GM21528 (cell line): ENCODE measurements around the gene OCEL1.
"Not testable (repeated sequence)": the region's sequence is repeated elsewhere in the genome, so short reads cannot be mapped to it uniquely, and the experiment has no call there.

Experiments used
- ATAC-seq: cut with Tn5 transposase; IDR thresholded peaks from one replicate; pipeline ENCODE4 v1.9.1; 2021; ENCODE audit warnings: mild to moderate bottlenecking, moderate library complexity; ENCODE audit not compliant: unreplicated experiment, low FRiP score

The OCEL1 gene, protein sequence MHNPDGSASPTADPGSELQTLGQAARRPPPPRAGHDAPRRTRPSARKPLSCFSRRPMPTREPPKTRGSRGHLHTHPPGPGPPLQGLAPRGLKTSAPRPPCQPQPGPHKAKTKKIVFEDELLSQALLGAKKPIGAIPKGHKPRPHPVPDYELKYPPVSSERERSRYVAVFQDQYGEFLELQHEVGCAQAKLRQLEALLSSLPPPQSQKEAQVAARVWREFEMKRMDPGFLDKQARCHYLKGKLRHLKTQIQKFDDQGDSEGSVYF

DNA sequence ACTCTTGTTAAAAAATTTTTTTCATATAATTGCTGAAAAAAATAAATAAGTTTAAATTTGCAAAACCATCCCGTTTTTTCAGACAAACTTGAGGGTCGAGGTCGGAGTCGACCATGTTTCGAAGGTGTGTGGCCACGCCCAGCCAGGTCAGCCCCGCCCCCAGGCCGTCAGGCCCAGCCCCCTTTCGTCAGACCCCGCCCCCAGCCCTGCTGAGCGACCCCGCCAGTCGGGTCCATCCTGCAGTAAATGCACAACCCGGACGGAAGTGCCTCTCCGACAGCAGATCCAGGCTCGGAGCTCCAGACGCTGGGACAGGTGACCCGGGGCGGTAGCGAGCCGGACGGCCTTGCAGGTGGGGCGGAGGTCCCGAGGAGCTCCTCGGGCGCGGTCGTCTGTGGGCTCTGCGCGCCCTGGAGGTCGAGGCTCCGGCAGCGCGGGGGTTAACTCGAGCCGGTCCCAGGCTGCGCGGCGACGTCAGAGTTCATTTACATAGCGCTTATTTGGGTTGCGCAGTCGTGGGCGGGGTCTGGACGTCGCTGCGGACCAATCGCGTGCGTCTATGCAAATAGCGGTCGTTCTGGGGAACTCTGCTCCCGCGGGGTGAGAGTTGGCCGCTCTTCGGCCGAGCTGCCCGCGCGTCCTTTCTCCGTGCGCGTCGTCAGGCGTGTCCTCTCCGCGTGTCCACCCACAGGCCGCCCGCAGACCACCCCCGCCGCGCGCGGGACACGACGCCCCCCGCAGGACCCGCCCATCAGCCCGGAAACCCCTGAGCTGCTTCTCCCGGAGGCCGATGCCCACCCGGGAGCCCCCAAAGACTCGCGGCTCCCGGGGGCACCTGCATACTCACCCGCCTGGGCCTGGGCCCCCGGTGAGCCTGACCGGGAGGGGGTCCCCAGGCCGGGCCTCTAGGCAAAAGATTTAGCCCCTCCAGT, at the start of gene OCEL1:
TSS of gene OCEL1 (plus strand) at position 225 of the 932 bp plus-strand sequence. CDS start at position 247, 22 bp downstream.
- ATAC-seq = peak; percentile 77

GRCh38 chr19:17178291-17178690, 47.7 kb upstream of the OCEL1 start:
- no peak for ATAC-seq

- no peak for ATAC-seq
These were observed 44.9 kb upstream of the OCEL1 start for GRCh38 chr19:17180997-17181702.

DNA sequence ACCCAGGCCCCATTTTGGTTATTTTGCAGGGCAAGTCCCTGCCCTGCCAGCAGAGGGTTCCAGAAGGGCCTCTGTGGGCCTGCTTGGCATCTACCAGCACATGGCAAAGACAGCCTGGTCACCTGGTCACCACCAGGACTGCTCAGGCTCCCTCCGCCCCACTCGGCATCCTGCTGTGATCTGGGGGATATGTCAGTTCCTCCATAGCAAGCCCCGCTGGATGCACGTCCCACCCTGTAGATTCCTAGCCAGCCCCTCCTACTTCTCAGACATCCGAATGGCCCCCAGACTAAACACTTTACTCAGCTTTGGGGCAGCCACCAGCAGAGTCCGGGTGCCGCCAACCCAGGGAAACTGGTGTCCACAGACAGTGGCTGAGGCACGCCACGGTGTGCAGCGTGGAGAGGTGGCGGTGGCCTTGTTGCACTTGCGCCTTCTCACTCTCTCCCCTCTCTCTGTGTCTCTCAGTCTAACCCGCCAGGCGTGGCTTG, 42.7 kb upstream of the OCEL1 start:
- ATAC-seq = no peak

DNA sequence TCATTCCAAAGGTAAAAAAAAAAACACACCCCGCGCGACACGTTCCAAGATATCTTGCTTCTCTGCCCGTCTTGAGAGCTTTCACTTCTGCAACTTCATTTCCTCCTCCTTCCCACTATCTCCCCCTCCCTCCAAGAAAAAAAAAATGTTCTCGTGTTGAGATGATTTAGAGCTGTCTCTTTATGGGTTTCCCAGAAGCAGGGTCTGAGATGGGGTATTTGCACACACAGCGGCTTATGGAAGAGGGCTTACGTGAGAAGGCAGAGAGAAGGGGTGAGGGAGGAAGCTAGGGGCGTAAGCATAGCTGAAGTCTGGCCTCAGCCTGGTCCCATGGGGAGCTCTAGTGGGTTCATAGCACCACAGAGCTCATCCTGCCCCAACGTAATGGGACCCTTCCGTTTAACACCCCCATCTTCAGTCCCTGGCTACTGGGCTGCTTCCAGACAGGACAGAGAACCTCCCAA, 42.1 kb upstream of the OCEL1 start:
- no peak for ATAC-seq

DNA sequence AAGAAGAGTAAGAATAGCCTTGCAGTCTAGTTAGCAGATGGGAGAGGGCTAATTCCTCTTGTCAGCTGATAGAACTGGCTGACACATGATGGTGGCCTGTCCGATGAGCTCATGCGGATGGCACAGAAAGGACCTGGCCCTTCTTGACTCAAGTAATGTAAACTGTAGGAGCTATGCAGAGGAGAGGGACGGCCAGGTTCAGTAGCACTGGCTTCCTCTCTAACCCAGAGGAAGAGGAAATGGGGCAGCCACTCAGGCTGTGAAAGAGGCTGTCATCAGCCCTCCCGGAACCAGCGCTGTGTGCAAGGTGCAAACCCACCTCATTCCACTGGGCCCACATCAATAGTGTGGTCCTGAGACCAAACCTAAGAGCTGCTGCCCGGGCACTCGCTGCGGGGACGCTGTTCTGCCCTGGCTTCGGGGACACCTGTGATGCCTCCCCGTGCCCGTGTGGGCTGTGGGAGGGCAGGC, 41.6 kb upstream of the OCEL1 start:
- no peak for ATAC-seq

DNA sequence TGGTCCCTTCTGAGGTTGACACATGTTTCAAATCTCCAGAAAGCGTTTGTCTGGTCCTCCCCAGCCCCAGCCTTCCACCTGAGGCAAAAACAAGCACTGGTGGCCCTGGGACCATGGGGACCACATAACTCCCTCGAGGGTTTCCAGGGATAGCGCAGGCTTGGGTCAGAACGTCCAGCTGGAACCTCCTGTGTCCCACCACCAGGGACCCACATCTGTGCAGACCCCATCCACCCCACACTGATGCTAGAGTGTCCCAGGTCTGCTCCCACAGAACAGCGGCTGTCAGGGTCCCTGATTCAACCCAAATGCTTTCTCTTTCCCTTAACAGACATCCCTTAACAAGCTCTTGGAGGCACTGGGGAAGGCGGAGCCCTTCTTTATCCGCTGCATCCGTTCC, 40.4 kb upstream of the OCEL1 start:
- no peak for ATAC-seq

DNA sequence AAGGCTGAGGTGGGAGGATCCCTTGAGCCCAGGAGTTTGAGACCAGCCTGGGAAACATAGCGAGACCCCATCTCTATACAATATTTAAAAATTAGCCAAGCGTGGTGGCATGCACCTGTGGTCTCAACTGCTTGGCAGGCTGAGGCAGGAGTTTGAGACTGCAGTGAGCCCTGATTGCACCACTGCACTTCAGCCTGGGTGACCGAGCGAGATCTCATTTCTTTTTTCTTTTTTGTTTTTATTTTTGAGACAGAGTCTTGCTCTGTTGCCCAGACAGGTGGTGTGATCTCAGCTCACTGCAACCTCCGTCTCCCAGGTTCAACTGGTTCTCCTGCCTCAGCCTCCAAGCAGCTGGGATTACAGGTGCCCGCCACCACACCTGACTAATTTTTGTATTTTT, 34.3 kb upstream of the OCEL1 start:
- not testable (repeated sequence) for ATAC-seq

DNA sequence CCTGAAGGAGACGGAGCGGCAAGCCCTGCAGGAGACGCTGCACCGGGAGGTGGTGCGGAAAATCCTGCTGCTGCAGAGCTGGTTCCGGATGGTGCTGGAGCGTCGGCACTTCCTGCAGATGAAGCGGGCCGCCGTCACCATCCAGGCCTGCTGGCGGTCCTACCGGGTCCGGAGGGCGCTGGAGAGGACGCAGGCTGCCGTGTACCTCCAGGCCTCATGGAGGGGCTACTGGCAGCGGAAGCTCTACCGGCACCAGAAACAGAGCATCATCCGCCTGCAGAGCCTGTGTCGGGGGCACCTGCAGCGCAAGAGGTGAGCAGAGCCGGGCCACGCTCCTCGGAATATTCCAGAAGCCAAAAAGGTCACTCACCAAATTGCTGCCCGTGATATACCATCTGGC, 33.3 kb upstream of the OCEL1 start:
- no peak for ATAC-seq

- no peak for ATAC-seq
These were observed 31.4 kb upstream of the OCEL1 start for GRCh38 chr19:17194608-17195007.

- no peak for ATAC-seq
These were observed 30.9 kb upstream of the OCEL1 start for GRCh38 chr19:17195106-17195505.

DNA sequence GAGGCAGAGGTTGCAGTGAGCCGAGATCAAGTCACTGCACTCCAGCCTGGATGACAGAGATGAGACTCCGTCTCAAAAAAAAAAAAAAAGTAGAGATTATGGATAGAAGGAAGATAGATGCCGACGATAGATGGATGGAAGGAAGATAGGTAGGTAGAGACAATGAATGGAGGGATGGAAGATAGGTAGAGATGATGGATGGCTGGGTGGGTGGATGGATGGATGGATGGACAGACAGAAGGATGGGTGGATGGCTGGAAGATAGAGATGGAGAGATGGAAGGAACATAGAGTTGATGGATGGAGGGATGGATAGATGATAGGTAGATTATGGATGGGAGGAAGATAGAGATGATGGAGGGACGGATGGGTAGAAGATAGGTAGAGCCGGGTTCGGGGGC, 29.4 kb upstream of the OCEL1 start:
- ATAC-seq = no peak

GRCh38 chr19:17197666-17198065, 28.4 kb upstream of the OCEL1 start:
- no peak for ATAC-seq

GRCh38 chr19:17200408-17201079, 25.5 kb upstream of the OCEL1 start:
- ATAC-seq = no peak

DNA sequence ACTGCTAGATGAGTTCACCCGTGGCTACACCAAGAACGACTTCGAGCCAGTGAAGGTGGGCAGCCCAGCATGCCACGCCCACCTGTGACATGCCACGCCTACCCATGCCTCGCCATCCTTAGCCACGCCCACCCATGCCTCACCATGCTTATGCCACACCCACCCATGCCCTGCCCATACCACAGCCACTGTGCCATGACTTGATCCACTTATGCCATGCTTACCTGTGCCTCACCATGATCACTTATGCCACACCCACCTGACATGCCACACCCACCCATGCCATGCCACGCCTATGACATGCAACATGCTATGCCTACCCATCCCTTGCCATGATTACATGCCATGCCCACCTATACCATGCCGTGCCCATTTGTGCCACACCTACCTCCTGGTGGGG, 23.8 kb upstream of the OCEL1 start:
- no peak for ATAC-seq

DNA sequence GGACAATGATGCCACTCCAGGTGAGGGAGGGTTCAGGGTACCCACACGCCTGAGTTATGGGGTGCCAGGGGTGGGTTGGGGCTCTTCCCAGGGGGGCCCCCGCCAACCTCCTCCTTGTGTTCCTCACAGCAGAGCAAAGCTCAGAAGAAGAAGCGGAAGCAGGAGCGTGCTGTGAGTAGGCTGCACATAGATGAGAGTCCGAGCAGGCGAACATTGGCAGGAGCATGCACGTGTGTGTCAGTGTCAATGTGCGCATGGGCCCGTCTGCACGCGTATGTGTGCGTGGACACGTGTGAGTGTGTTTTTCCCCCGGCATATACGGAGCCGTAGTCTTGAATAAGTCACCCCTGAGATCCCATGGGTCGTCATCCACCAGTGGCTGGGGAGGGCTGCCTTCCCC, 23.3 kb upstream of the OCEL1 start:
- no peak for ATAC-seq

- no peak for ATAC-seq
These were observed 20.5 kb upstream of the OCEL1 start for GRCh38 chr19:17205237-17206140.

DNA sequence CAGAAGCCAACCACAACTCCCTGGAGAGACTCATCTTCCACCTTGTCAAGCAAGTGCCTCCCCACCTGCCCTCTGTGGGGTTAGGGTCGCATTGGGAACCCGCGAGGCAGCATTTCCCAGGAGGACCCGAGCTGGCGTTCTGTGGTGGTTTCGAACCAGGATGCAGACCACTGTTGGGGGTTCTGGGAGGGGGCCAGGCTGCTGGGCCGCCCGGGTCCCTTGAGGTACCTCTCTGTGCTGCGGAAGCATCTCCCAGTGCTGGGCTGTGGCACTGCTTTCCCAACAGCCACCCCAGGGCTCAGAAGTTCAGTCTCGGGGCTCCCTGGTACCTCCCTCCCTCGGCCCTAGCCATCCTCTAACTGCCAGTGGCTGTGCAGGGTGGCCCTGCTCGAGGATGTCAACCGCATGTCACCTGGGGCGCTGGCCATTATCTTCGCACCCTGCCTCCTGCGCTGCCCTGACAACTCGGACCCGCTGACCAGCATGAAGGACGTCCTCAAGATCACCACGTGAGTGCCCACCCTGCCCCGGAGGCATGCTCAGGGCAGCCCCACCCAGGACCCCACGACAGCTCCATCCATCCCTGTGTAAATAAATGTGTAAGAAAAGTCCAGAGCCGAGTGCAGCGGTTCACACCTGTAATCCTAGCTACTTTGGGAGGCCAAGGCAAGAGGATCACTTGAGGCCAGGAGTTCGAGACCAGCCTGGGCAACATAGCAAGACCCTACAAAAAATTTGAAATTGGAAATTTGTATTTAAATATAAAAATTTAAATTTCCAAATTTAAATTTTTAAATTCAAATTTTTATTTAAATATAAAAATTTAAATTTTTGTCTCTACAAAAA, 19.1 kb upstream of the OCEL1 start:
- ATAC-seq = no peak
